Measurements from ENCODE around the gene THAP7. TPM values are rescaled to one million over a fixed set of nuclear protein-coding genes. Genes with fewer than 3 reads are reported as not detected.

The THAP7 gene
- total and polyA plus RNA-seq, 2 of the 13 experiments (the other 11 are each of a cell fraction or from before 2014, with no cell fraction given) = 13.0 to 25.5 TPM

DNA sequence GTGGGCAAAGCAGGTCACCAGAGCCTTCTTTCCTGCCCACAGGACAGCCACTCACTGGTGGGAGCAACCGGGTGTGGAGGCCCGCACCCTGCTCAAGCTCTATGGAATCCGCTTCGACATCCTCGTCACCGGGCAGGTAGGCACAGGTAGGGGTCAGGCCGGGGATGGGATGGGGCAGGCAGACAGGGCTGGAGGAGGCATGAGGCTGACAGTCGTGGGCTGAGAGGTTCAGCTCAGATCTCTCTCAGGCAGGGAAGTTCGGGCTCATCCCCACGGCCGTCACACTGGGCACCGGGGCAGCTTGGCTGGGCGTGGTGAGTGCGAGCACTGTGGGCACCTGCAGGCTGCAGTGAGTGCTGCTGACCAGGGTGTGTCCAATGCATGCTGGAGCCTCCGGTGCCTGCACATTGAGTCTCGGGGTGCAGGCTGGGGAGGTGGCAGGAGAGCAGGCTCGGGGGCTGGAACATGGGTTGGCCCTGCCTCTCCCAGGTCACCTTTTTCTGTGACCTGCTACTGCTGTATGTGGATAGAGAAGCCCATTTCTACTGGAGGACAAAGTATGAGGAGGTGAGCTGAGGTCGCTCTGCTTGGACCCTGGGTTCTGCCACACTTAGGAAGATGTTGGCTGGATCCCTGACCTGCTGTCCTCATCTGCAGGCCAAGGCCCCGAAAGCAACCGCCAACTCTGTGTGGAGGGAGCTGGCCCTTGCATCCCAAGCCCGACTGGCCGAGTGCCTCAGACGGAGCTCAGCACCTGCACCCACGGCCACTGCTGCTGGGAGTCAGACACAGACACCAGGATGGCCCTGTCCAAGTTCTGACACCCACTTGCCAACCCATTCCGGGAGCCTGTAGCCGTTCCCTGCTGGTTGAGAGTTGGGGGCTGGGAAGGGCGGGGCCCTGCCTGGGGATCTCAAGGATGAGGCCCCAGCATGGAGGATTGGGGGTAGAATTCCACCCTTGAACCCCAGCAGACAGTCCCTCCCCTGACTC is 24.1 kb upstream of the THAP7 start:
- H3K9me3 ChIP-seq (ENCODE audit: low read length) = no peaks in the 10 kb centered on the region
- H3K4me3 ChIP-seq (replicated peaks in 1 of 3; ENCODE audit: insufficient read depth in 1 of 3, low read depth in 2 of 3, low read length in 3 of 3) = no peak overlapping the region
- no TSS peak for BruUV-seq (replicated peaks)
- 53% methylated on average over 9 of the region's 27 CpGs for WGBS (ENCODE audit: low lambda C conversion rate)
- no peaks in the 10 kb centered on the region for H3K79me2 ChIP-seq (ENCODE audit: insufficient read depth, low read length)
- no peak for FAIRE-seq
- no peak for ATAC-seq
- peaks cover 11 to 68% of the 10 kb centered on the region in 2 experiments; a peak in 4 of 5 replicates for H3K27me3 ChIP-seq (ENCODE audit: control insufficient read depth in 1 of 2, insufficient read depth in 2 of 2, low read length in 2 of 2)
- in situ Hi-C loops (cut with HindIII; ENCODE audit: extremely low pct_ligation_motif_present, low pct_unique_long_range_greater_than_20kb) (no loop called here), intact Hi-C loops (cut with micrococcal nuclease; ENCODE audit: unreplicated experiment) (no loop called here)
- H2AFZ ChIP-seq (ENCODE audit: low read length) = no peak overlapping the region
- no peak overlapping the region for H3K9ac ChIP-seq (ENCODE audit: insufficient read depth, low read depth, low read length)
- H3K27ac ChIP-seq (ENCODE audit: extremely low read length, insufficient read depth, low read length) = no peak overlapping the region
- H3K4me1 ChIP-seq (ENCODE audit: insufficient read depth, low read length) = peaks cover 9% of the 10 kb centered on the region
- POLR2A ChIA-PET = no interaction called here
- no peak for DNase-seq (ENCODE audit: low spot score)
- no peaks in the 10 kb centered on the region for H4K20me1 ChIP-seq (ENCODE audit: insufficient read depth, low read length)
- H3K4me2 ChIP-seq (ENCODE audit: low read depth, low read length) = no peak overlapping the region
- CTCF ChIA-PET (ENCODE audit: low intra/inter-chr PET ratio, low total read pairs) = no interaction called here
- H3K36me3 ChIP-seq (replicated peaks in 1 of 2; ENCODE audit: control insufficient read depth in 1 of 2, insufficient read depth in 2 of 2, low read length in 2 of 2) = no peaks in the 10 kb centered on the region
- TF ChIP-seq ZNF225 (CRISPR knock-in tag; IDR thresholded peaks at IDR 0.05) (no peak), ZNF430 (CRISPR knock-in tag; IDR thresholded peaks at IDR 0.05) (no peak), RORA (CRISPR knock-in tag; IDR thresholded peaks at IDR 0.05) (no peak), ZNF460 (CRISPR knock-in tag; IDR thresholded peaks at IDR 0.05; ENCODE audit: borderline replicate concordance) (no peak), ZNF281 (CRISPR knock-in tag; IDR thresholded peaks at IDR 0.05; ENCODE audit: borderline replicate concordance) (no peak), KAT7 (CRISPR knock-in tag; IDR thresholded peaks at IDR 0.05; ENCODE audit: borderline replicate concordance) (no peak), ZNF629 (CRISPR knock-in tag; conservative IDR thresholded peaks at IDR 0.05) (no peak), NKX3-1 (CRISPR knock-in tag; IDR thresholded peaks at IDR 0.05) (no peak), NR0B2 (CRISPR knock-in tag; IDR thresholded peaks at IDR 0.05) (no peak), BORCS8-MEF2B (CRISPR knock-in tag; IDR thresholded peaks at IDR 0.05) (no peak), ZNF101 (CRISPR knock-in tag; IDR thresholded peaks at IDR 0.05; ENCODE audit: borderline replicate concordance, low read depth) (no peak), ZNF550 (CRISPR knock-in tag; IDR thresholded peaks at IDR 0.05; ENCODE audit: borderline replicate concordance) (no peak), SIN3B (IDR thresholded peaks at IDR 0.05; ENCODE audit: low read length) (no peak)
- TF ChIP-seq, protein P1, sequence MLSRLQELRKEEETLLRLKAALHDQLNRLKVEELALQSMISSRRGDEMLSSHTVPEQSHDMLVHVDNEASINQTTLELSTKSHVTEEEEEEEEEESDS (CRISPR knock-in tag; IDR thresholded peaks at IDR 0.05; ENCODE audit: borderline replicate concordance) = no peak
- TF ChIP-seq, protein P2, sequence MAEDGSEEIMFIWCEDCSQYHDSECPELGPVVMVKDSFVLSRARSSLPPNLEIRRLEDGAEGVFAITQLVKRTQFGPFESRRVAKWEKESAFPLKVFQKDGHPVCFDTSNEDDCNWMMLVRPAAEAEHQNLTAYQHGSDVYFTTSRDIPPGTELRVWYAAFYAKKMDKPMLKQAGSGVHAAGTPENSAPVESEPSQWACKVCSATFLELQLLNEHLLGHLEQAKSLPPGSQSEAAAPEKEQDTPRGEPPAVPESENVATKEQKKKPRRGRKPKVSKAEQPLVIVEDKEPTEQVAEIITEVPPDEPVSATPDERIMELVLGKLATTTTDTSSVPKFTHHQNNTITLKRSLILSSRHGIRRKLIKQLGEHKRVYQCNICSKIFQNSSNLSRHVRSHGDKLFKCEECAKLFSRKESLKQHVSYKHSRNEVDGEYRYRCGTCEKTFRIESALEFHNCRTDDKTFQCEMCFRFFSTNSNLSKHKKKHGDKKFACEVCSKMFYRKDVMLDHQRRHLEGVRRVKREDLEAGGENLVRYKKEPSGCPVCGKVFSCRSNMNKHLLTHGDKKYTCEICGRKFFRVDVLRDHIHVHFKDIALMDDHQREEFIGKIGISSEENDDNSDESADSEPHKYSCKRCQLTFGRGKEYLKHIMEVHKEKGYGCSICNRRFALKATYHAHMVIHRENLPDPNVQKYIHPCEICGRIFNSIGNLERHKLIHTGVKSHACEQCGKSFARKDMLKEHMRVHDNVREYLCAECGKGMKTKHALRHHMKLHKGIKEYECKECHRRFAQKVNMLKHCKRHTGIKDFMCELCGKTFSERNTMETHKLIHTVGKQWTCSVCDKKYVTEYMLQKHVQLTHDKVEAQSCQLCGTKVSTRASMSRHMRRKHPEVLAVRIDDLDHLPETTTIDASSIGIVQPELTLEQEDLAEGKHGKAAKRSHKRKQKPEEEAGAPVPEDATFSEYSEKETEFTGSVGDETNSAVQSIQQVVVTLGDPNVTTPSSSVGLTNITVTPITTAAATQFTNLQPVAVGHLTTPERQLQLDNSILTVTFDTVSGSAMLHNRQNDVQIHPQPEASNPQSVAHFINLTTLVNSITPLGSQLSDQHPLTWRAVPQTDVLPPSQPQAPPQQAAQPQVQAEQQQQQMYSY (CRISPR knock-in tag; IDR thresholded peaks at IDR 0.05) = no peak
